Measurements from ENCODE around the gene TTC19.
"Not testable (repeated sequence)": the region's sequence is repeated elsewhere in the genome, so short reads cannot be mapped to it uniquely, and the experiment has no call there.

TTC19 gene

GRCh38 chr17:16036261-16036660 lies 36.6 kb downstream of the TTC19 start:
- no peak for DNase-seq

- DNase-seq = no peak
Measured at GRCh38 chr17:16037636-16038035, 38.0 kb downstream of the TTC19 start.

DNA sequence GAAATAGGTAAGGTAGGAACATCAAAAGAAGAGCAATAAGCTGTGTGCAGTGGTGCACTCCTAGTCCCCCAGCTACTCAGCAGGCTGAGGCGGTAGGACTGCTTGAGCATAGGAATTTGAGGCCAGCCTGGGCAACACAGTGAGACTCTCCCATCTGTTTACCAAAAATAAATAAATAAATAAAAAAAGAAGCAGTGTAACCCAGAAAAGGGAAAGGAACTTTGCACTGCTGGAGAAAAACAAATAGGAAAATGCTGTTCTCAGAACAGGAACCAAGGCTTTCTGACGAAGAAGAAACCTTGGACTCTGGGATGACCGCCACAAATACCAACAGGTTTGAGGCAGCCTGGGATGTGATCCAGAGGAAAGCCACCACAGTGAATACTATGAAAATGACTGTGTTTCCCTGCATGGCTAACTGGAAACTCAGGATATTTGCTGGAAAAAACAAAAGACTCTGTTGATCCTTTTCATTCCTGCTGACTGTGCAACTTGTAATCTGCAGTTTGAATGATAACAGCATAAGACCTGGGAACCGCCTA lies 41.2 kb downstream of the TTC19 start:
- DNase-seq = no peak

DNA sequence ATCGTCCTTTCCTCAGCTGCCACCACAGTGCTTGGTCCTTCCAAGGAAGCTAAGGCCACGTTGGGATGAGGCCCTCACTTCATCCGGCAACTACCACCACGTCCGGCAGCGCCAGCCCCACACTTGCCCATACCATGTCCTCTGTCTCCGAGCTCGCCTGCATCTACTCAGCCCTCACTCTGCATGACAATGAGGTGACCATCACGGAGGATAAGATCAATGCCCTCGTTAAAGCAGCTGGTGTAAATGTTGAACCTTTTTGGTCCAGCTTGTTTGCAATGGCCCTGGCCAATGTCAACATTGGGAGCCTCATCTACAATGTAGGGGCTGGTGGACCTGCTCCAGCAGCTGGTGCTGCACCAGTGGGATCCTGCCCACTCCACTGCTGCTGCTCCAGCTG lies 44.9 kb downstream of the TTC19 start:
- no peak for DNase-seq

DNA sequence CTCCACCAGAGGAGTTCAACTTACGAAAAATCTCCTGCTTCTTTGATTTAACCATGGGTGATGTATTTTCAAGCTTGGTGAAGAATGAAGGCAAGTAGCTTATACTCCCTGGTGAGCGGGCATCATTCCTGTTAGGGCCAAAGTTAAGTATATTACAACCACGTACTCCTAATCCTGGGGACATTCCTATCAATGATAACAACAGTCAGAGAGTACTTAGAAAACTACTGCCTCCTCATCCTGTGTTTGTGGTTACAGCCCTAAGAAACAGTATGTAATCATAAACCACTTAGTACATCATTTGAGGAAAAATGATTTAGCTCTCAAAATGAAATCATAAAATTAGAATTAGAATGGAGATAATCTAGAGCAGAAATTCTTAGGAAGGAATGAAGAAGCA lies 47.3 kb downstream of the TTC19 start:
- no peak for DNase-seq

- DNase-seq = no peak
Measured at GRCh38 chr17:16048811-16049449, 49.3 kb downstream of the TTC19 start.

DNA sequence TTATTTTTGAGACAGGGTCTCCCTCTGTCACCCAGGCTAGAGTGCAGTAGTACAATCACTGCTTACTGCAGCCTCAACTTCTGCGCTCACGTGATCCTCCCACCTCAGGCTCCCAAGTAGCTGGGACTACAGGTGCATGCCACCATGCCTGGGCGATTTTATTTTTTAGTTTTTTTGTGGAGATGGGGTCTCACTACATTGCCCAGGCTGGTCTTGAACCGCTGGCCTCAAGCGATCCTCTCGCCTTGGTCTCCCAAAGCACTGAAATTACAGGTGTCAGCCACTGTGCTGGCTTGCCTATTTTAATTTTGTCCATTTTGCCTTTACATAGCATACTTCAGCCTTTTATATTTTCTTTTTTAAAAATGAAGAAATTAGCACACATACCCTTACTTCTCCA lies 51.2 kb downstream of the TTC19 start:
- DNase-seq = no peak

- DNase-seq = no peak
Measured at GRCh38 chr17:16052486-16052885, 52.9 kb downstream of the TTC19 start.

GRCh38 chr17:16055139-16055538 lies 55.5 kb downstream of the TTC19 start:
- DNase-seq = not testable (repeated sequence)

- no peak for DNase-seq
Measured at GRCh38 chr17:16061631-16062030, 62.0 kb downstream of the TTC19 start.

- no peak for DNase-seq
Measured at GRCh38 chr17:16066125-16066524, 66.5 kb downstream of the TTC19 start.

GRCh38 chr17:16068323-16068722 lies 68.7 kb downstream of the TTC19 start:
- no peak for DNase-seq

GRCh38 chr17:16072031-16072430 lies 72.4 kb downstream of the TTC19 start:
- no peak for DNase-seq

- DNase-seq = no peak
Measured at GRCh38 chr17:16073845-16074244, 74.2 kb downstream of the TTC19 start.

DNA sequence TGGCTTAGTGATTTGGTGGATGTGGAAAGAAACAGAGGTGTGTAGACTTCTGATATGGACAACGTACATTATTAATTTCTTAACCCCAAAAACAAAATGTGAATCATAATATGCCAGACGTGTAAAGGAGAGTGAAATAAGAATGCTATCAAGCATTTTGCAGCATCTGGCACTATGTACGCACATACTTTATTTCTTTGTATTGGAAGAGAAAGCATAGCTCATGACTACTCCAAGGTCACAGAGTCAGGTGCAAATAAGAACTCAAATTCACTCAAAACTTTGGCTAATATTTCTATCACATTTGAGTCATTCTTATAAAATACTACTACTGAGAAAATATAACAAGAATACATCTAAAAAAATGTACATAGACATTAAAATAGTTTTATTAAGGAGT lies 74.8 kb downstream of the TTC19 start:
- no peak for DNase-seq

GRCh38 chr17:16075949-16076348 lies 76.3 kb downstream of the TTC19 start:
- DNase-seq = no peak
